PC-3 (cell line): ENCODE data around the gene MFNG. TPM values are rescaled to one million over a fixed set of nuclear protein-coding genes. Genes with fewer than 3 reads are reported as not detected.

ENCODE experiments used
- ATAC-seq: fragments of 200-7000 bp; cut with Tn5 transposase; 2 replicates; pipeline ENCODE4 v1.9.1; 2020; ENCODE audit warnings: mild to moderate bottlenecking, moderate library complexity
- BruUV-seq: library from RNA; stranded (reverse); fragments of 400-500 nt; replicated peaks from 2 replicates; lab custom pipeline; 2021; lab: Mats Ljungman, UMichigan
- CTCF ChIA-PET: fragments of 300-600 bp; sonication (Branson Sonifier 250); formaldehyde crosslinking; loops from one replicate; lab custom pipeline; 2022; ENCODE audit warnings: antibody characterized with exemption; lab: Charles Lee
- POLR2A ChIA-PET: fragments of 300-600 bp; sonication (Branson Sonifier 250); formaldehyde crosslinking; loops from one replicate; lab custom pipeline; 2022; ENCODE audit warnings: antibody characterized with exemption; ENCODE audit not compliant: unreplicated experiment; lab: Charles Lee
- DNase-seq: peaks from one replicate; pipeline ENCODE4 v3.0.0-alpha.2; 2015
- H2AFZ ChIP-seq: fragments of 300-600 bp; sonication (generic); 2 replicates; pipeline ENCODE4 v1.6.0; 2016; ENCODE audit warnings: antibody characterized with exemption, low read length
- H3F3A ChIP-seq: fragments of 300-600 bp; sonication (generic); one replicate; pipeline ENCODE4 v1.6.0; 2017; ENCODE audit warnings: antibody characterized with exemption, low read length, control low read depth, mild to moderate bottlenecking; ENCODE audit not compliant: unreplicated experiment
- H3K27ac ChIP-seq: fragments of 300-600 bp; sonication (generic); 2 replicates; pipeline ENCODE4 v1.5.1; 2016; ENCODE audit warnings: mild to moderate bottlenecking, low read length
- H3K27me3 ChIP-seq: fragments of 300-600 bp; sonication (generic); 2 replicates; pipeline ENCODE4 v1.6.1; 2016; ENCODE audit warnings: low read length, mixed read lengths
- H3K36me3 ChIP-seq: fragments of 300-600 bp; sonication (generic); 2 replicates; pipeline ENCODE4 v1.6.1; 2016; ENCODE audit warnings: low read depth, mixed run types, low read length, mixed read lengths
- H3K4me1 ChIP-seq: fragments of 300-600 bp; sonication (generic); 2 replicates; pipeline ENCODE4 v1.5.1; 2016; ENCODE audit warnings: low read length; ENCODE audit not compliant: insufficient read depth
- H3K4me2 ChIP-seq: fragments of 300-600 bp; sonication (generic); 2 replicates; pipeline ENCODE4 v1.6.0; 2016; ENCODE audit warnings: low read length
- H3K4me3 ChIP-seq: fragments of 300-600 bp; sonication (generic); 2 replicates; pipeline ENCODE4 v1.5.1; 2016; ENCODE audit warnings: mild to moderate bottlenecking, low read length, mixed read lengths
- H3K79me2 ChIP-seq: fragments of 300-600 bp; sonication (generic); 2 replicates; pipeline ENCODE4 v1.6.1; 2017; ENCODE audit warnings: low read length, mixed read lengths
- H3K9ac ChIP-seq: fragments of 300-600 bp; sonication (generic); 2 replicates; pipeline ENCODE4 v1.6.0; 2016; ENCODE audit warnings: mild to moderate bottlenecking, low read length
- H3K9me2 ChIP-seq: fragments of 300-600 bp; sonication (generic); replicated peaks from 2 replicates; pipeline ENCODE4 v1.6.1; 2016; ENCODE audit warnings: mixed run types, low read length, mixed read lengths
- H3K9me3 ChIP-seq: fragments of 300-600 bp; sonication (generic); 2 replicates; pipeline ENCODE4 v1.6.1; 2016; ENCODE audit warnings: low read length, mixed read lengths
- H4K20me1 ChIP-seq: fragments of 300-600 bp; sonication (generic); 2 replicates; pipeline ENCODE4 v1.6.1; 2016; ENCODE audit warnings: low read length, mixed read lengths
- EZH2 ChIP-seq: fragments of 300-600 bp; sonication (generic); IDR thresholded peaks from one replicate; pipeline ENCODE4 v1.6.1; 2017; ENCODE audit warnings: antibody characterized with exemption, mild to moderate bottlenecking, low read length; ENCODE audit not compliant: unreplicated experiment
- EZH2phosphoT487 ChIP-seq: fragments of 300-600 bp; sonication (generic); IDR thresholded peaks from 2 replicates; pipeline ENCODE4 v1.6.1; 2018; ENCODE audit warnings: mild to moderate bottlenecking, antibody characterized with exemption, low read length, borderline replicate concordance
- intact Hi-C: fragments of 100-400 bp; cut with micrococcal nuclease; formaldehyde crosslinking; loops from 2 replicates; pipeline ENCODE4 v1.9.0; 2023
- total RNA-seq: library from RNA; depleted of rRNA; stranded (reverse); fragments of >200 nt; gene quantifications from 2 replicates; pipeline ENCODE4 v1.2.3, GENCODE V29; 2014
- TF ChIP-seq, protein P1 (sequence below): fragments of 300-600 bp; sonication (generic); conservative IDR thresholded peaks from 2 replicates; pipeline ENCODE4 v1.5.1; 2017; ENCODE audit warnings: antibody characterized with exemption, low read depth, mild to moderate bottlenecking, low read length

The MFNG gene
- total RNA-seq, 1 experiment from 2014 or later = 1.7 TPM

DNA sequence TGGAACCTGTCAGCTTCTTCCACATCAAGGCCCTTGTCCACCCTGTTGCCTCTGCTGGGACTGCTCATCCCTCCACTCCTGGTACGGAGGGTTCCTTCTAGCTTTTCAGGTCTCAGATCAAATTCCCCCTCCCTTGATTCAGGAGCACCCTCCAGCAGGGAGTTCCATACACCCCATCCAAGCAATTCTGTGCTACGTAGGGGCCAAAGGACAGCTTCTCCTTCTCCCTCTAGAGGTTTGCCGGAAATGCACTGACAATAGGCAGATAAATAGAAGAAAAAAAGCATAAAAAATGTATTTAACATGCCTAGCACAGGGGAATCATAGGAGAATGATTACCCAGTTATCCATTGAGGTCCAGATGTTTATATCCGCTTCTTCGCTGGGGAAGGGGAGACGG lies 36.3 kb upstream of the MFNG start:
- no peaks in the 10 kb centered on the region for H3K9me3 ChIP-seq
- H3F3A ChIP-seq = no peaks in the 10 kb centered on the region
- DNase-seq (no peak), ATAC-seq (no peak)
- peaks cover 16% of the 10 kb centered on the region for H3K79me2 ChIP-seq
- TF ChIP-seq EZH2phosphoT487 (no peak), EZH2 (no peak)
- TF ChIP-seq, protein P1, sequence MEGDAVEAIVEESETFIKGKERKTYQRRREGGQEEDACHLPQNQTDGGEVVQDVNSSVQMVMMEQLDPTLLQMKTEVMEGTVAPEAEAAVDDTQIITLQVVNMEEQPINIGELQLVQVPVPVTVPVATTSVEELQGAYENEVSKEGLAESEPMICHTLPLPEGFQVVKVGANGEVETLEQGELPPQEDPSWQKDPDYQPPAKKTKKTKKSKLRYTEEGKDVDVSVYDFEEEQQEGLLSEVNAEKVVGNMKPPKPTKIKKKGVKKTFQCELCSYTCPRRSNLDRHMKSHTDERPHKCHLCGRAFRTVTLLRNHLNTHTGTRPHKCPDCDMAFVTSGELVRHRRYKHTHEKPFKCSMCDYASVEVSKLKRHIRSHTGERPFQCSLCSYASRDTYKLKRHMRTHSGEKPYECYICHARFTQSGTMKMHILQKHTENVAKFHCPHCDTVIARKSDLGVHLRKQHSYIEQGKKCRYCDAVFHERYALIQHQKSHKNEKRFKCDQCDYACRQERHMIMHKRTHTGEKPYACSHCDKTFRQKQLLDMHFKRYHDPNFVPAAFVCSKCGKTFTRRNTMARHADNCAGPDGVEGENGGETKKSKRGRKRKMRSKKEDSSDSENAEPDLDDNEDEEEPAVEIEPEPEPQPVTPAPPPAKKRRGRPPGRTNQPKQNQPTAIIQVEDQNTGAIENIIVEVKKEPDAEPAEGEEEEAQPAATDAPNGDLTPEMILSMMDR = no peak
- H3K36me3 ChIP-seq = no peaks in the 10 kb centered on the region
- H3K27me3 ChIP-seq = no peaks in the 10 kb centered on the region
- intact Hi-C loops = no loop called here
- H3K9me2 ChIP-seq = no peaks in the 10 kb centered on the region
- H4K20me1 ChIP-seq = no peaks in the 10 kb centered on the region
- H3K9ac ChIP-seq = no peak overlapping the region
- no peak overlapping the region for H2AFZ ChIP-seq
- POLR2A ChIA-PET = no interaction called here
- H3K4me2 ChIP-seq = no peak overlapping the region
- peaks cover 25% of the 10 kb centered on the region for H3K4me1 ChIP-seq
- no TSS peak for BruUV-seq
- no peak overlapping the region for H3K27ac ChIP-seq
- no peak overlapping the region for H3K4me3 ChIP-seq
- CTCF ChIA-PET = interaction anchor here (0.6 to 0.7 kb wide), 2 partner anchors 12 to 23 kb away, joined by 4 to 5 read pairs; no protein-coding TSS in a partner anchor

DNA sequence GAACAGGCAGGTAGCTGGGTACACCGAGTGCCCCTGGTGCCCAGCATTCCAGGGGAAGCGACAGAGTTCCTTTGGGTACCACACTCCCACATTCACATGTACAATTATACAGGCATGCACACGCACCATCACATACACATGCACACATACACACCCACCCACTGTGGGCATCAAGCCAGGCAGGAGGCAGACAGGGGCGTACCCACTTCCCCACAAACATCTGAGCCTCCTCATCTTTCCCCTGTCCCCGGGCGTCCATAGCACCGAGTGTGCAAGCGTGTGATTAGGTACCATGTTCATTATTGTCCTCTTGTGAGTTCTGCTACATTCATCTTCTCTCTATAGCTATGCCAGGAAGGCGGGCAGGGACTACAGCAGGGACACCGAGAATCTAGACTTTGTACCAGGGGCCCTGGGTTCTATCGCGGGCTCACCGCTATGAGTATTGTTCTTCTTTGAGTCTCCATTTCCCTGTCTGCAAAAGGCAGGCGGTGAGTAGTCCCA lies 35.1 kb upstream of the MFNG start:
- POLR2A ChIA-PET = no interaction called here
- Histone ChIP-seq H3F3A (no peaks in the 10 kb centered on the region), H3K36me3 (peaks cover 7% of the 10 kb centered on the region), H4K20me1 (no peaks in the 10 kb centered on the region), H3K27ac (no peak overlapping the region), H3K9me2 (no peaks in the 10 kb centered on the region), H3K4me2 (no peak overlapping the region), H3K4me3 (no peak overlapping the region), H3K4me1 (peaks cover 20% of the 10 kb centered on the region), H2AFZ (no peak overlapping the region), H3K79me2 (peaks cover 26% of the 10 kb centered on the region), H3K27me3 (no peaks in the 10 kb centered on the region), H3K9me3 (no peaks in the 10 kb centered on the region), H3K9ac (no peak overlapping the region)
- no peak for ATAC-seq
- intact Hi-C loops = no loop called here
- TF ChIP-seq EZH2phosphoT487 (no peak), EZH2 (no peak)
- TF ChIP-seq, protein P1 = no peak
- CTCF ChIA-PET = no interaction called here
- BruUV-seq = no TSS peak
- no peak for DNase-seq

DNA sequence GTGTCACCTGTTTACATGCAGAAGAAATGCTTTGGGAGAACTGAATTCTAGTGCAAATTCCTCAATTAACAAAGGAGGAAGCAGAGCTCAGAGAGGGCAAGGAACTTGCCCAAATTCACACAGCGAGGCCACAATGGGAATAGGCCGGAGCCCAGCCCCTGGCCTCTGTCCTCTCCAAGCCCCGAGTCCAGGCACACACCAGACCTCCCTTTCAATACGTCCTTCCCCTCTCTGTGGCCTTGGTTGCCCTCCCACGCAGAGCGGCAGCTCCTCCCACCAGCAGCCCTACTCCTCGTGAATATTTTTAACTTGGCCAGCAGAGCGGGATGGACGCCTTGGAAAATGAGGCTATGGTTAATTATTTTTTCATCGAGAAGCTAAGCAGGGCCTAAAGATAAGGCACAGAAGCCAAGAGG lies 34.6 kb upstream of the MFNG start:
- Histone ChIP-seq H3F3A (no peaks in the 10 kb centered on the region), H3K79me2 (peaks cover 30% of the 10 kb centered on the region), H3K27me3 (no peaks in the 10 kb centered on the region), H2AFZ (no peak overlapping the region), H3K27ac (no peak overlapping the region), H3K4me3 (no peak overlapping the region), H4K20me1 (no peaks in the 10 kb centered on the region), H3K36me3 (peaks cover 9% of the 10 kb centered on the region), H3K9me2 (no peaks in the 10 kb centered on the region), H3K9ac (no peak overlapping the region), H3K4me1 (peaks cover 15% of the 10 kb centered on the region), H3K9me3 (no peaks in the 10 kb centered on the region), H3K4me2 (no peak overlapping the region)
- POLR2A ChIA-PET = no interaction called here
- BruUV-seq = no TSS peak
- intact Hi-C loops = no loop called here
- CTCF ChIA-PET = no interaction called here
- DNase-seq = no peak
- TF ChIP-seq EZH2 (no peak), EZH2phosphoT487 (no peak)
- TF ChIP-seq, protein P1 = no peak
- no peak for ATAC-seq
